Measurements from ENCODE around the gene DNALI1.
"Not testable (repeated sequence)": the region's sequence is repeated elsewhere in the genome, so short reads cannot be mapped to it uniquely, and the experiment has no call there.

DNA sequence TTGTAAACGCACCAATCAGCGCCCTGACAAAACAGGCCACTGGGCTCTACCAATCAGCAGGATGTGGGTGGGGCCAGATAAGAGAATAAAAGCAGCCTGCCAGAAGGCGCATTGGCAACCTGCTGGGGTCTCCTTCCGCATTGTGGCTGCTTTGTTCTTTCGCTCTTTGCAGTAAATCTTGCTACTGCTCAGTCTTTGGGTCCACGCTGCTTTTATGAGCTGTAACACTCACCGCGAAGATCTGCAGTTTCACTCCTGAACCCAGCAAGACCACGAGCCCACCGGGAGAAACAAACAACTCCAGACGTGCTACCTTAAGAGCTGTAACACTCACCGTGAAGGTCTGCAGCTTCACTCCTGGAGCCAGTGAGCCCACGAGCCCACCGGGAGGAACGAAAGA is 37.8 kb upstream of the DNALI1 start:
- TF ChIP-seq POLR2AphosphoS5, POLR2A (IDR thresholded peaks at IDR 0.05; ENCODE audit: low read depth, low read length): not testable (repeated sequence)

Data from GM12892 (cell line).